Panc1 (cell line): ENCODE data around the gene ADSS2. TPM values are rescaled to one million over a fixed set of nuclear protein-coding genes. Genes with fewer than 3 reads are reported as not detected.

Source experiments
- ATAC-seq: fragments of 200-7000 bp; cut with Tn5 transposase; 2 replicates; pipeline ENCODE4 v1.9.1; 2020; ENCODE audit warnings: mild to moderate bottlenecking, moderate library complexity
- BruUV-seq: library from RNA; stranded (reverse); fragments of 400-500 nt; replicated peaks from 2 replicates; lab custom pipeline; 2021; lab: Mats Ljungman, UMichigan
- CTCF ChIA-PET: fragments of 300-600 bp; sonication (Branson Sonifier 250); formaldehyde crosslinking; loops from one replicate; lab custom pipeline; 2022; ENCODE audit warnings: antibody characterized with exemption; lab: Charles Lee
- POLR2A ChIA-PET: fragments of 300-600 bp; sonication (Branson Sonifier 250); formaldehyde crosslinking; loops from one replicate; lab custom pipeline; 2022; ENCODE audit warnings: antibody characterized with exemption; lab: Charles Lee
- DNase-seq: peaks from one replicate; pipeline ENCODE4 v3.0.0-alpha.2; 2010; ENCODE audit warnings: low read depth, low spot score
- H3K27ac ChIP-seq: 2 replicates; pipeline ENCODE4 v1.5.1; 2011; ENCODE audit warnings: mild to moderate bottlenecking, low read length, inconsistent platforms
- H3K27me3 ChIP-seq: fragments of 200-500 bp; sonication (Bioruptor generic); 2 replicates; pipeline ENCODE4 v1.6.0; 2014; ENCODE audit warnings: low read length, inconsistent platforms; ENCODE audit not compliant: control insufficient read depth, insufficient read depth
- H3K36me3 ChIP-seq: fragments of 200-500 bp; sonication (Bioruptor generic); 2 replicates; pipeline ENCODE4 v1.5.1; 2014; ENCODE audit warnings: inconsistent platforms, mild to moderate bottlenecking, low read length, moderate library complexity; ENCODE audit not compliant: control insufficient read depth, insufficient read depth
- H3K4me1 ChIP-seq: 2 replicates; pipeline ENCODE4 v1.5.1; 2011; ENCODE audit warnings: inconsistent platforms, mild to moderate bottlenecking, low read length, moderate library complexity; ENCODE audit not compliant: control insufficient read depth, insufficient read depth
- H3K4me3 ChIP-seq, 2 experiments: 2 replicates each; pipeline ENCODE4 v1.5.1; 2011 to 2012; ENCODE audit warnings: low read depth in 2 of 2, low read length in 2 of 2, mild to moderate bottlenecking in 2 of 2, inconsistent platforms in 1 of 2, moderate library complexity in 1 of 2
- H3K9me3 ChIP-seq: fragments of 200-500 bp; sonication (Bioruptor generic); 2 replicates; pipeline ENCODE4 v1.5.1; 2014; ENCODE audit warnings: low read depth, mild to moderate bottlenecking, inconsistent platforms, low read length, moderate library complexity; ENCODE audit not compliant: control insufficient read depth, insufficient read depth
- CTCF ChIP-seq: fragments of 450-650 bp; IDR thresholded peaks from 2 replicates; pipeline ENCODE4 v1.5.1; 2017; ENCODE audit warnings: mild to moderate bottlenecking
- POLR2AphosphoS5 ChIP-seq: IDR thresholded peaks from 2 replicates; pipeline ENCODE4 v1.6.1; 2012; ENCODE audit warnings: mild to moderate bottlenecking, low read depth, low read length, moderate library complexity
- REST ChIP-seq, 2 experiments: IDR thresholded peaks; 2 replicates each; pipeline ENCODE4 v1.6.1; 2011 to 2012; ENCODE audit warnings: low read depth in 2 of 2, control low read depth in 1 of 2, low read length in 1 of 2, mild to moderate bottlenecking in 1 of 2, moderate library complexity in 1 of 2; ENCODE audit not compliant: insufficient read depth in 1 of 2
- SIN3A ChIP-seq: IDR thresholded peaks from 2 replicates; pipeline ENCODE4 v1.6.1; 2012; ENCODE audit warnings: low read depth, mild to moderate bottlenecking, low read length, moderate library complexity, borderline replicate concordance; ENCODE audit not compliant: insufficient read depth
- TCF7L2 ChIP-seq: IDR thresholded peaks from 2 replicates; pipeline ENCODE4 v1.6.1; 2011; ENCODE audit warnings: mild to moderate bottlenecking, low read depth, low read length, inconsistent platforms
- in situ Hi-C: cut with HindIII; loops from 2 replicates; pipeline ENCODE4 v1.10.0; 2016; ENCODE audit warnings: low sequenced_read_pairs, low pct_unique_long_range_greater_than_20kb
- intact Hi-C: fragments of 100-400 bp; cut with micrococcal nuclease; formaldehyde crosslinking; loops from one replicate; pipeline ENCODE4 v1.10.0; 2022; ENCODE audit not compliant: unreplicated experiment
- total RNA-seq: library from RNA; stranded (reverse); gene quantifications from one replicate; pipeline ENCODE4 v1.2.1, GENCODE V29; 2021; ENCODE audit not compliant: unreplicated experiment

The ADSS2 gene
- total RNA-seq, 1 experiment from 2014 or later = 42.2 TPM

- H3K9me3 ChIP-seq = peaks cover 32% of the 10 kb centered on the region
- H3K27ac ChIP-seq = no peak overlapping the region
- H3K36me3 ChIP-seq = peaks cover 5% of the 10 kb centered on the region; the same call in 1 of the 2 replicates
- CTCF ChIA-PET = no interaction called here
- intact Hi-C loops = no loop called here
- H3K27me3 ChIP-seq = no peaks in the 10 kb centered on the region
- no peak for ATAC-seq
- DNase-seq = no peak
- in situ Hi-C loops = no loop called here
- POLR2A ChIA-PET = no interaction called here
- TF ChIP-seq REST (IDR thresholded peaks at IDR 0.05; ENCODE audit: insufficient read depth in 1 of 2, low read depth in 2 of 2, low read length in 1 of 2) (no peak), SIN3A (no peak), POLR2AphosphoS5 (no peak), TCF7L2 (no peak)
- no peaks in the 10 kb centered on the region for H3K4me1 ChIP-seq
- H3K4me3 ChIP-seq = no peak overlapping the region
- no TSS peak for BruUV-seq
Measured at GRCh38 chr1:244403431-244403830, 48.3 kb downstream of the ADSS2 start.

- intact Hi-C loops (no loop called here), in situ Hi-C loops (no loop called here)
- CTCF ChIA-PET = no interaction called here
- BruUV-seq = TSS peak; percentile 35
- no peak overlapping the region for H3K4me3 ChIP-seq
- no peaks in the 10 kb centered on the region for H3K4me1 ChIP-seq
- DNase-seq = no peak
- POLR2A ChIA-PET = no interaction called here
- peaks cover 32% of the 10 kb centered on the region for H3K9me3 ChIP-seq
- no peak overlapping the region for H3K27ac ChIP-seq
- no peaks in the 10 kb centered on the region for H3K36me3 ChIP-seq
- no peaks in the 10 kb centered on the region for H3K27me3 ChIP-seq
- TF ChIP-seq POLR2AphosphoS5 (no peak), REST (IDR thresholded peaks at IDR 0.05; ENCODE audit: insufficient read depth in 1 of 2, low read depth in 2 of 2, low read length in 1 of 2) (no peak), TCF7L2 (no peak), SIN3A (no peak), CTCF (no peak)
- ATAC-seq = no peak
Measured at GRCh38 chr1:244400974-244401373, 50.7 kb downstream of the ADSS2 start.
